Measurements from ENCODE around the gene SEZ6. TPM values are rescaled to one million over a fixed set of nuclear protein-coding genes. Genes with fewer than 3 reads are reported as not detected.
A peak's percentile ranks its signal among the peaks of the same experiment; 100 is the strongest.

The SEZ6 gene
- total and polyA plus RNA-seq, 10 of the 15 experiments (the other 5 are each of a cell fraction or from before 2014, with no cell fraction given), result 0.05 to 0.87 (median 0.17) TPM; not detected in 4

GRCh38 chr17:29043539-29044145 is 37.8 kb upstream of the SEZ6 start:
- Histone ChIP-seq H3K4me3 (no peak overlapping the region), H3K4me1 (ENCODE audit: control insufficient read depth, insufficient read depth, low read length) (peaks cover 13% of the 10 kb centered on the region), H3K4me2 (ENCODE audit: control insufficient read depth, insufficient read depth) (no peak overlapping the region), H3K27ac (ENCODE audit: control insufficient read depth, insufficient read depth) (no peak overlapping the region), H2AFZ (ENCODE audit: control insufficient read depth, low read depth, low read length) (no peak overlapping the region), H3K79me2 (ENCODE audit: control insufficient read depth, insufficient read depth, low read length) (no peaks in the 10 kb centered on the region), H4K20me1 (ENCODE audit: control insufficient read depth, insufficient read depth) (no peaks in the 10 kb centered on the region), H3K27me3 (replicated peaks in 1 of 2; ENCODE audit: control insufficient read depth in 2 of 2, insufficient read depth in 2 of 2, low read length in 1 of 2) (no peaks in the 10 kb centered on the region; a peak in 1 of 4 replicates), H3K36me3 (ENCODE audit: control insufficient read depth in 2 of 2, insufficient read depth in 2 of 2, low read length in 1 of 2) (no peaks in the 10 kb centered on the region), H3K9ac (ENCODE audit: control insufficient read depth, insufficient read depth, low read length) (no peak overlapping the region), H3K9me3 (replicated peaks; ENCODE audit: control insufficient read depth, insufficient read depth, low read length) (no peaks in the 10 kb centered on the region)
- CTCF ChIA-PET, result interaction anchor here (1.1 to 1.4 kb wide), 2 partner anchors 73 to 80 kb away, joined by 3 read pairs; no protein-coding TSS in a partner anchor
- RAD21 ChIA-PET (ENCODE audit: unreplicated experiment), result interaction anchor here (1.5 kb wide), 1 partner anchor 78 kb away, joined by 5 read pairs; no protein-coding TSS in a partner anchor
- DNase-seq (ENCODE audit: low read depth, low spot score) (no peak), ATAC-seq (no peak; the same call in none of the 3 replicates), FAIRE-seq (no peak)
- POLR2A ChIA-PET, result no interaction called here
- 49% methylated on average over 3 of the region's 3 CpGs for WGBS (ENCODE audit: insufficient coverage, insufficient replicate concordance, low lambda C conversion rate, missing lambda C conversion rate)
- SMC1A ChIA-PET (ENCODE audit: uncharacterized antibody, unreplicated experiment), result interaction anchor here (1.1 kb wide), 1 partner anchor 78 kb away, joined by 4 read pairs; no protein-coding TSS in a partner anchor
- intact Hi-C loops (cut with micrococcal nuclease; ENCODE audit: unreplicated experiment), result no loop called here
- BruUV-seq (replicated peaks), result no TSS peak
- in situ Hi-C loops (cut with MboI), result no loop called here
- 0 out of 2 replicates have a peak, but pooled peaks have one; percentile 21 for TF ChIP-seq MTA2 (IDR thresholded peaks at IDR 0.05; ENCODE audit: low read depth)
- TF ChIP-seq PAX5 (IDR thresholded peaks at IDR 0.05; ENCODE audit: borderline replicate concordance, low read depth, low read length), result no peak
- TF ChIP-seq SRF (IDR thresholded peaks at IDR 0.05; ENCODE audit: low read depth in 2 of 2, low read length in 2 of 2), result no peak
- no peak for TF ChIP-seq CHD4 (IDR thresholded peaks at IDR 0.05)
- TF ChIP-seq MYB (IDR thresholded peaks at IDR 0.05; ENCODE audit: borderline replicate concordance, low read depth, low read length), result no peak
- 0 out of 4 replicates have a peak, but pooled peaks of 1 of the 2 experiments have one; percentile 55 for TF ChIP-seq EP300 (IDR thresholded peaks at IDR 0.05; ENCODE audit: borderline replicate concordance in 1 of 2, control insufficient read depth in 1 of 2, low read depth in 2 of 2, low read length in 2 of 2)
- no peak for TF ChIP-seq BRCA1 (IDR thresholded peaks at IDR 0.05; ENCODE audit: low read depth, low read length)
- 0 out of 2 replicates have a peak, but pooled peaks have one; percentile 24 for TF ChIP-seq BCL11A (IDR thresholded peaks at IDR 0.05; ENCODE audit: low read depth, low read length)
- no peak for TF ChIP-seq ZNF687 (IDR thresholded peaks at IDR 0.05)
- no peak for TF ChIP-seq ZNF384 (IDR thresholded peaks at IDR 0.05; ENCODE audit: borderline replicate concordance, low read depth, low read length)
- no peak for TF ChIP-seq USF2 (IDR thresholded peaks at IDR 0.05; ENCODE audit: borderline replicate concordance, low read depth, low read length)
- no peak for TF ChIP-seq CEBPZ (IDR thresholded peaks at IDR 0.05; ENCODE audit: low read depth, low read length)
- no peak for TF ChIP-seq CREM (IDR thresholded peaks at IDR 0.05; ENCODE audit: low read depth)
- TF ChIP-seq NFYA (IDR thresholded peaks at IDR 0.05; ENCODE audit: borderline replicate concordance, low read depth, low read length), result no peak
- TF ChIP-seq ZSCAN29 (IDR thresholded peaks at IDR 0.05), result no peak
- TF ChIP-seq RELA (IDR thresholded peaks at IDR 0.05; ENCODE audit: borderline replicate concordance, partially characterized antibody), result no peak

Data from GM12878 (cell line).